Lung microvascular endothelial cell (primary cell): ENCODE data around the gene CCDC171. TPM values are rescaled to one million over a fixed set of nuclear protein-coding genes. Genes with fewer than 3 reads are reported as not detected.
"Not testable (repeated sequence)": the region's sequence is repeated elsewhere in the genome, so short reads cannot be mapped to it uniquely, and the experiment has no call there.

Experiments
- DNase-seq, 2 donors: peaks; one replicate each; pipeline versions ENCODE4 v3.0.0 to v3.0.0-alpha.2; 2010; ENCODE audit warnings: low read depth in 2 of 2
- total RNA-seq: library from RNA; depleted of rRNA; stranded (reverse); fragments of >200 nt; gene quantifications from 2 replicates; pipeline ENCODE4 v1.2.1, GENCODE V29; 2014

CCDC171 gene
- total RNA-seq, 1 donor from 2014 or later: 0.20 TPM

DNA sequence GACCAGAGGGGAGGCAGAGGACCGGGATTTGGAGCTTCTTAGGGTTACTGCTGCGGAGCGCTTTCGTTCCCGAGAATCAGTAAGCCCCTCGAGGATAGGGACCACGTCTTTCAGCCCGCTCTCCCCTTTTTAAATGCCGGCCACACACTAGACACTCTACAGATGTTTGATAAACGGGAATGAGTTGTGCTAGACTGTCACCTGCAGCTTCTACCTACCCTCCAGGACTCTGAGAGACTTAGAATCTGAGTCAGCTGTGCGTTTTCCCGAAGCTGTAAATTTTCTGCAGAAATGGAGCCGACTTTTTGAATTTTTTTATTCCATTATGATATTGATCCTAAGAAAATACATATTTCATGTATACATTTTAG lies 670 bp downstream of the CCDC171 start:
- no peak for DNase-seq

DNA sequence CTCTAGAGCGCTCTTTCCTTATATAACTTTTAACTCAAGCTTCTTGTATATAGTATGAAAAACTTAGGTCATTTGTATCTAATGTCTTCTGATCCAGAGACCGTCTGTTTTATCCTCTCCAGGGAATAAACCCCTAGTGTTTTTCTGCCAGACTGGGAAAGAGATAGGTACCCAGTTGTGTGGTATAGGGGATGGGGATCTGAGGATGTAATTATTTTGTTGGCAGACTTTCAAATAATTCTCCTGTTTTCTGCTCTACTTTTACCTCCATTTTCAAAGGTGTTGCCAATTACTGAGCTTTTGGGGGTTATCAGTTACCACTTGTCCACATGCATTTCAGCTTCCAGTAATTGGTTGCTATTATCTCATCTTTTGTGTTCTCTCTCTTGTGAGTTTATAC lies 17.9 kb downstream of the CCDC171 start:
- DNase-seq: no peak

DNA sequence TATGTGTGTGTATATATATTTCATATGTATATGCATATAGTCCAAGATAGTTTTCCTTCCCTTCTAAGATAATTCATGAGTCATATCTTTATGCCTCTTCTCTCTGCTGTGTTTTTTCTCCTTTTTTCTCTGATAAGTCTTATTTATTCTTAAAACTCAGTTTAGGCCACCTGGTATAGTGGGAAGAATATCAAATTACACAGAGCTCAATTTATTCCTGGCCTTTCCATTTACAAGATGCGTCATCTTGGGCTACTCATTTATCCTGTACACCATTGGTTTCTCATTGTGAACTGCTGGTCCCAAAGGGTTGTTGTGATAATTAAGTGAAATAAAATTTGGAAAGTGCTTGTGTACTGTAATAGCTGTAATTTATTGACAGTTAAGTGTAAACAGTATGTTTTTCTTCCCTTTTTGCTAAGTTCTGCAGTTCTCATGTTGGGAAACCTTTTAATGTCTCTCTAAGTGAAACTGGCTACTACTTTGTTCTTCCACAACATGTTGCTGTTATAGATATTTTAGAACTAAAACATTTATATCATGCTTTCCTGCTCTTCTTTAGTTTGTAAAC lies 19.4 kb downstream of the CCDC171 start:
- no peak for DNase-seq

DNA sequence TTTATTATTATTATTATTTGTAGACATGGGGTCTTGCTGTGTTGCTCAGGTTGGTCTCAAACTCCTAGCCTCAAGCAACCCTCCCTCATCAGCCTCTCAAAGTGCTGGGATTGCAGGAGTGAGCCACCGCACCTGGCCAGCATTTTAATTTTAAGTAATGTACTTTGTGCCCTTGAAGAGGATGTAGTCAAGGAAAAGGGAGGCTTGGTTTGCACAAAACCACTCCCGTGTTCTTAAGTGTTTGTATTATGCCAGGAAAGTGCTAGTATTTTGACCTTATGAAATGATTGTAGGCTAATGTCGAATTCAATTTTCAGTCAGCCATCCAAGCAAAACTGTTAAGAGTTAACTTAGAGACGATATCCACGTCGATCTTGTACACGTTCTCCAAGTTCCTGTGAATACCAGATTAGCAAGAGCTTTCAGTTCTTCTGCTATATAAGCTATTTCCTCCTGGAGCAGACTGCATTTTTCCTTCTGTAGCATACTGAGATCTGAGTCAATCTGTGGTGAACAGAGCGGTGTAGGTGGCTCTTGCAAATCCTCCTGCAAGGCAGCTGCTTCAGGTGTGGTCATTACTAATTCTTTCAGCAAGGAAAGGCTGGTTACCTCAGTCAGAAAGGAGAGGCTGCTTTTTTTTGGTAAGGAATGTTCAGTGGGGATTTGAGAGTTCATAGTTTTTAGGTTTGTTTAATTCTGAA lies 23.7 kb downstream of the CCDC171 start:
- DNase-seq: peak in 1 of 2 donors; percentile 1

DNA sequence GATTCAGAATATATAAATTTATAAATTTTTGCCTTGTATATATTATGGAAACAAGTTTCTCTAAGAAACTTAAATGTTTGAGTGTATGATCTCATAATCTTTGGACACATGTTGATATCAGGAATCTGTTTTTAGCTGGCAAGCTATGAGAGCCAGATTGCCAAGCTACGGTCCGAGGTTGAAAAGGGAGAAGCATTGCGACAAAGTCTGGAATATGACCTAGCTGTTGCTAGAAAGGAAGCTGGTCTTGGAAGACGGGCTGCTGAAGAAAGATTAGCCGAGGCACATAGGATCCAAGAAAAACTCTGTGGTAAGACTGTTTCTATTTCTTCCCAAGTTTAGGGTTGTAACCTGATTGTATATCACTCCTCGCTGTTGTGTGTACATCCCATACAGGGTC lies 25.9 kb downstream of the CCDC171 start:
- DNase-seq: no peak

DNA sequence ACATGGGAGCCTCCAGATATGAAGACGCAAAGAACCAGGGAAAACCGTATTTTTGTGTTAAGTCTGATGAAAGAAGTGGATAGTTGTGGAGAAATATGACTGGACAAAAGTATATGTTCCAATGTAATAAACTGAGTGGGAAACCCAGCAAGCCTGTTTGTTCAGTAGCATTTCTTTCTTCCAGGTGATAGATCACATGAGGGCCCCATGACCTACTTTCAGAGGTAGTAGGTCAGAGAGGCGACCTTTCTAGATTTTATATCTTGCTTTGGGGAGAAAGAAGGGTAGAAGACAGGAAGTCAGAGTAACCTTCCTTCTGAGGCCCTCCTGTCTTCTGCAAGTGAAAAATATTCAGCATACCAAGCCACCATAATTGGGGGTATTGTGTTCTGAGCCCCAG lies 31.5 kb downstream of the CCDC171 start:
- DNase-seq: no peak

DNA sequence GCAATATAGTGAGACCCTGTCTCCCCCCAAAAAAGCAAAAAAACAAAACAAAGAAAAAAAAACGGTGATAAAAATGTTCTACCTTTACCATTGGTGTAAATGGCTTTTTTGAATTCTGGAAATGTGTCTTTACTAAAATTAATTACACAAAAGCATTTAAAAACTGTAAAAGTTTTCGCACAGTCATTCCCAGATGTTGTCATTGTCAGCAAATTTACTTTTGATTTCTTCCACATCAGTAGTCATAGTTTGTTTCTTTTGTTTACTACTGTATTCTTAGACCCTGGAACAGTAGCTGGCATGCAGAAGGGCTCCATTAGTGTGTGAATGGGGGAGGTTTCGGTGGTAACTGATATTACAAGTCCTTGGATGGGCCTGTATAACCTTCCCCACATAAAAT lies 39.5 kb downstream of the CCDC171 start:
- DNase-seq: no peak

DNA sequence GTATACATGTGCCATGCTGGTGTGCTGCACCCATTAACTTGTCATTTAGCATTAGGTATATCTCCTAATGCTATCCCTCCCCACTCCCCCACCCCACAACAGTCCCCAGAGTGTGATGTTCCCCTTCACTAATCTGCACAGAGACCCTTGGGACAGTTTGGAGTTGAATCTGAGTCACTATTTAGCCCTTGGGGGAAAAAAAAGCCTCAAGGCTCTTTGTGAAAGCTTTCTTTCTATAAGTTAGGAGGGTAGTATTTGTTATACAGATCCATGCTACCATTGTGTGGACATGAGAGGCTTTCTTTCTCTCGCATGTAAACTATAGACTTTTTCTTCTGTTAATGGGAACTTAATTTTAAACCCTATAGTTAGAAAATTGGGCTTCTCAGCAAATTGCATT lies 40.1 kb downstream of the CCDC171 start:
- not testable (repeated sequence) for DNase-seq

DNA sequence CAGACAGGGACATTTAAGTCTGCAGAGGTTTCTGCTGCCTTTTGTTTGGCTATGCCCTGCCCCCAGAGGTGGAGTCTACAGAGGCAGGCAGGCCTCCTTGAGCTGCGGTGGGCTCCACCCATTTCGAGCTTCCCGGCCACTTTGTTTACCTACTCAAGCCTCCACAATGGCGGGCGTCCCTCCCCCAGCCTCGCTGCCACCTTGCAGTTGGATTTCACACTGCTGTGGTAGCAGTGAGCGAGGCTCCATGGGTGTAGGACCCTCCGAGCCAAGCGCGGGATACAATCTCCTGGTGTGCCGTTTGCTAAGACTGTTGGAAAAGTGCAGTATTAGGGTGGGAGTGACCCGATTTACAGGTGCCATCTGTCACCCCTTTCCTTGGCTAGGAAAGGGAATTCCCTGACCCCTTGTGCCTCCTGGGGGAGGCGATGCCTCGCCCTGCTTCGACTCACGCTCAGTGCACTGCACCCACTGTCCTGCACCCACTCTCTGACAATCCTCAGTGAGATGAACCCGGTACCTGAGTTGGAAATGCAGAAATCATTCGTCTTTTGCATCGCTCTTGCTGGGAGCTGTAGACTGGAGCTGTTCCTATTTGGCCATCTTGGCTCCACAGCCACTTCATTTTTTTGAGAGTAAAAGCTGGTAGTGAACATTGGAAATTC lies 48.0 kb downstream of the CCDC171 start:
- not testable (repeated sequence) for DNase-seq

DNA sequence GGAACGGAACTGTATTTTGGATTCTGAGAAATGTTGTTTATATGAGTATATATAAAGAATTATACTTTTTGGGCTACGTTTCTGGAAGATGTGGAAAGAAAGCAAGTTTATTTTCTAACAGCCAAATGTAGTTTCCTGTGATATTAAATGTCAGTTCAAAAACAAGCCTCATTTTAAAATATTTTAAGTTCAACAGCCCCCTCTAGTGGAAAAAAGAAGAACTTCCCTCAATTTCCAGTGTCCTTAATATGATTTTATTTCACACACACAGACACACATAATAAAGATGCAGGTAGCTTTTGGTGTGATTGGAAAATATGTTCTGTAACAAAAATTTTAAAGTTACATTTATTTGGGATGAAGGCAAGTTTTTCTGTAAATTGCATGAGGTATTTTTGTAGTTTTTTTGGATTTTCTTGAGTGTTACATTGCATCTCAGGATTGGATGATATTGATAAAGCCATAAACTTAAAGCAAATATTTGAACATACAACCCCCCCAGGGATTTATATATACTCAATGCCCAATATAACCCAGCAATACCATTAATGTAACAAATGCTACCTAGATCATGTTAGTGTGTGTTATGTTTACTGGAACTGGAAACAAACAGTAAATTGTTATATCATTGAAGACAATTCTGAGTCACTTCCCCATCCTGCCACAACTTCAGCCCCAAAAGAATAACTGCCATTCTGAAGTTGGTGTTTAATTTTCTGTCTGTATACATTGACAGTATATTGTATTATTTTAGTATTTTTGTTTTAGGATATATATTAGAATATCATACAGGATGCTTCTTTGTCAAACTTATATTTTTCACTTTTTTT lies 54.0 kb downstream of the CCDC171 start:
- DNase-seq: peak; percentile 50 to 52

DNA sequence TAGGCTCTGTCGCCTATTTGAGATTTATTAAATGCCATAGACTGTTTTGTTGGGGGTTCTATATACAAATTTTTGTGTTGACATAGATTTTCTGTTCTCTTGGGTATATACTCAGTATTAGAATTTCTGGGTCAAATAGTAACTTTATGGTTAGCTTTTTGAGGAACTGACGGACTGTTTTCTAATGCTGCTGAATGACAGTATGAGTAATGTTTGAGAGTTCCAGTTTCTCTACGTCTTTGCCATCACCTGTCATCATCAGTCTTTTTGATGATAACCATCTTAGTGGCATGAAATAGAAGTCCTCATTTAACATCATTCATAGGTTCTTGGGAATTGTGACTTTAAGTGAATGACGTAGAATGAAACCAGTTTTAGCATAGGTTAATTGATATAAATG lies 60.1 kb downstream of the CCDC171 start:
- DNase-seq: no peak

DNA sequence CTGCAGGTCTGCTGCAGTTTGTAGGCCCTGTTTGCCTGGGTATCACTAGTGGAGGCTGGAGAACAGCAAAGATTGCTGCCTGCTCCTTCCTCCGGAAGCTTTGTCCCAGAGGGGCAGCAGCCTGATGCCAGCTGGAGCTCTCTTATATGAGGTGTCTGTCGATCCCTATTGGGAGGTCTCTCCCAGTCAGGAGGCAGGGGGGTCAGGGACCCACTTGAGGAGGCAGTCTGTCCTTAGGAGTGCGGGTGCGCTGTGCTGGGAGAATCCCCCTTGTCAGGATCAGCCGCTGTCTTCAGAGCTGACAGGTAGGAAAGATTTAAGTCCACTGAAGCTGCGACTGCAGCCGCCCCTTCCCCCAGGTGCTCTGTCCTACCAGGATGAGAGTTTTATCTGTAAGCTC lies 64.9 kb downstream of the CCDC171 start:
- no peak for DNase-seq

DNA sequence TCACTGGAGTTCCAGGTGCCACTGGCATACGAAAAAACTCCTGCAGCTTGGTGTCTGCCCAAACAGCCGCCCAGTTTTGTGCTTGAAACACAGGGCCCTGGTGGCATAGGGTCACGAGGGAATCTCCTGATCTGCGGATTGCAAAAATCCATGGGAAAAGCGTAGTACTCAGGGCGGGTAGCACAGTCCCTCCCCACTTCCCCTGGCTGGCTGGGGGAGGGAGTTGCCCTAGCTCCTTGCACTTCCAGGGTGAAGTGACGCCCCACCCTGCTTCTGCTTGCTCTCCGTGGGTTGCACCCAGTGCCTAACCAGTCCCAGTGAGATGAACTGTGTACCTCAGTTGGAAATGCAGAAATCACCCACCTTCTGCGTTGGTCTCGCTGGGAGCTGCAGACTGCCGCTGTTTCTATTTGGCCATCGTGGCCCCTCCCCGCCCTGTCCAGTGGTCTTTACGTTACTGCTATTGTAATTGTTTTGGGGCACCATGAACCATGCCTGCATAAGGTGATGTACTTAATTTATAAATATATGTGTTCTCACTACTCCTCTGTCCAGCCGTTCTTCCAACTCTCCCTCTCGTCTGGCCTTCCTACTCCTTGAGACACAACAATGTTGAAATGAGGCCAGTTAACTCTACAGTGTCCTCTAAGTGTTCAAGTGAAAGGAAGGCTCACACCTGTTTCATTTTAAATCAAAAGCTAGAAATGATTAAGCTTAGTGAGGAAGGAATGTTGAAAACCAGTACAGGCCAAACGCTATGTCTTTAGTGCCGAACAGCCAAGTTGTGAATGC lies 65.9 kb downstream of the CCDC171 start:
- no peak for DNase-seq

DNA sequence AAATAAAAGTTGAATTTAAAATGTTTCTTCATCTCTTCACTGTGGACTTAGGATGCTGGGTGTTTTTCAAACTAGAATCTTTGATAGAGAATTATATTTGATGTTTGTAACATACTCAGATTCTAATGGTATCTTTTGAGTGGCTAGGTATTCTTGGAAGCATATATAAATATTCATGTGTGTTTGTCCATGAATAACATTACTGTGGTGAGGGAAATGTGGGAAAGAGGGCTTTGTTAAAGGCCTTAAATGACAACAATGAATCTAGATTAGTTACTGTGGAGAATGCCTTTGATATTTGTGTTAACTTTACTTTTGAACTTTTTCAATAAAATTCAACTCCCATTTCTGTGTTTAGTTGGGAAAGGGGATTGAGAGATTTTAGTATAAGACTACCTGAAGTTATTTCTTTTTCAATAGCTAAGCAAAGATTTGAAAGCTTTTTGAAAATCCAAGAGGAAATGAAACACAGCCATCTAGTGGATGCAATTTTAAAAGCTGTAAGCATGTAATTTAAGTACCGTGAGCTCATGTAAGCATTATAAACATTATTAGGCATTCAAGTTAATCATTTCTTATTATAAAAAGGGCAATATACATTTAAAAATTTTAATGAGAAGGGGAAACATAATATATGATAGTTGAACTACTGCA lies 69.6 kb downstream of the CCDC171 start:
- DNase-seq: peak; percentile 23 to 33

DNA sequence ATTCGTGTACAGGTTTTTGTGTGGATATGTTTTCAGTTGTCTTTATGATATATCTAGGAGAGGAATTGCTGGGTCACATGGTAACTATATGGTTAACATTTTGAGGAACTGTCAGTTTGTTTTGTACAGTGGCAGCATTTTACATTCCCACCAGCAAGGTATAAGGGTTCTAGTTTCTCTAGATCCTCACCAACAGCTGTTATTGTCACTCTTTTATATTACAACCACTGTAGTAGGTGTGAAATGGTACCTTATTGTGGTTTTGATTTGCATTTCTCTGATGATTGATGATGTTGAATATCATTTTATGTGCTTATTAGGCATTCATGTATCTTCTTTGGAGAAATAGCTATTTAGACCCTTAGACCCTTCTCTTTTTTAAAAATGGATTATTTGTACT lies 82.9 kb downstream of the CCDC171 start:
- DNase-seq: no peak

DNA sequence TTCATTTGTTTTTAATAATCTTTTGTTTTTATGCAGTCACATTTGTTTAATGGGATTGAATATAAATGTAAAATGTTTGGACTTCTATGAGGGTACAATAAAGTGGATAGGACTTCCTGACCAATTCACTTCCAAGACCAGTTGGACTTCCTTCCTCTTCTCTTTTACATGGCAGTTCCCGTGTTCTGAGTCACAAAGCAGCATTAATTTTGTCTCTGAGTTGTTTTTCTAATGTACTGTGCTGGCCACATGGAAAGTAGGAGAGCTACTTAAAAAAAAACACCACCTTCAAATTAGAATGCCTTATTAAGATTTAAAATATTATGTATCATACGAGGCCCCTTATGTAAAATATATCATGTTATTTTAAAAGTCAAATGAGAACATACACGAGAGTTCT lies 87.3 kb downstream of the CCDC171 start:
- peak; percentile 4 to 48 for DNase-seq

DNA sequence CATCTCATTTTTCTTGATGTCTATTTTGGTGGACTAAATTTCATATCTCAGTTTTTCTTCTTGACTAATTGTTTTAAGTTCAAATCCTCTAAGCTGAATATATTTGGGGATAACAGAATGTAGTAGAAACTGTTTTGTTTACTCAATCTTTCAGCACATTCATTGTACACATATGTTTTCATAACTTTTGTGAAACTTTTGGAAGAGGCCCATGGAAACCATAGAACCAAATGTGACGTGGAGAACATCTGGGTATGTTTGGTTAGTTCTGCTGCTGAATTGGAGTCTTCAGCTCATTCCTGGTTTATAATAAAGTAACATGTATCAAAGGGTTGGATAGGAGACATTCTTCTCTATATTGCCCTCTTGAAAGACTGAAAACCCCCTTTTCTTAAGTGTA lies 88.4 kb downstream of the CCDC171 start:
- DNase-seq: no peak

DNA sequence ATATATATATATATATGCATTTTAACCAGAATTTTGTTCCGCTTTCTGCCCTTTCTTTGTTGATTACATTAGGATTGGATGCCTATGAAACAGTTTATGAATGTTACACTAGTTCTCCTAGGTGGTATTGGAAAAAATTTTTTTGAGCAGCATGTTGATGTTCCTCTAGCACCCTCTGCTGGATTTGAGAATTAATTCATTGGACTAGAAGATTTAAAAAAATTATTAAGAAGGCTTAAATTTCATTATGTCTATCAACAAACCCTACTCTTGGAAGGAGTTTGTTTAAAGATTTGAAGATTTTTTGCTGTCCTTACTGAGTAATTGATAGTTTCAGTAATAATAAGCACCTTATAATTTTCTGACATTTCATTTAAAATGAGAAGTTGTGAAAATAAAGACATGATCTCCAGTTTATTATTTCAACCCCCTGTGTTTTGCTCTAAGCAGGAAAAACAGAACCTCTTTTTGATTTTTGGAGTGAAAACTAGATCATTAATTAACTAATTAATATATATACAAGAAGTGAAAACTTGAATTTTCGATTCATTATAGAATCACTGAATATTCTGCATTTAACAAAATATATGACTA lies 89.6 kb downstream of the CCDC171 start:
- DNase-seq: peak; percentile 61 to 65

DNA sequence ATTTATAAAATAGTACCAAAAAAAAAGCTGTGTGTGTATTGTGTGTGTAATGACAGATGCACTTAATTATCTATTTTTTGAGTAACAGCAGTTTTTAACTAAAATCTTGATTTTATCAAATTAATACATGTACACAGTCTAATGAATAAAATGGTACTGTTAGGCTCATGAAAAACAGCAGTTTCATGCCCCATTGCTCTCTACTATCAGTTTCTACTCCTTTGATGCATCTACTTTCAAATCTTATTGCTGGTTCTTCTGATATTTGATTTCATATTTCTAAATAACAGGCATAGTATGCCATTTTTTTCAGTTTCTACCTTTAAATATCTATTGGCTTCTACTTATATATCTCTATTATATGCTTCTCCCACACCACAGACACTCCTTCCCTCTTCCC lies 117.4 kb downstream of the CCDC171 start:
- no peak for DNase-seq

DNA sequence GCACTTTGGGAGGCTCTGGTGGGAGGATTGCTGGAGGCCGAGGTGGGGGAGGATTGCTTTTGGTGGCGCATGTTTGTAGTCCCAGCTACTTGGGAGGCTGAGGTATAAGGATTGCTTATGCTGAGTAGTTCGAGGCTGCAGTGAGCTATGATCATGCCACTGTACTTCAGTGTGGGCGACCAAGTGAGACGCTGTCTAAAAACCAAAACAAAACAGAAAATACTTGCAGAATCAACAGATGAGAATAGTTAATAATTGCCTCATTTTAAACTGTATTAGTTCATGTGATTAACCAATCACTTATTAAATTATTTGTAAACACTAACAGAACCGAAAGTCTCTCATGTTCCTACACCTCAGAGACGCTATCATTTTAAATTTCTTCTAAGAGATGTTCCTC lies 118.1 kb downstream of the CCDC171 start:
- DNase-seq: no peak

DNA sequence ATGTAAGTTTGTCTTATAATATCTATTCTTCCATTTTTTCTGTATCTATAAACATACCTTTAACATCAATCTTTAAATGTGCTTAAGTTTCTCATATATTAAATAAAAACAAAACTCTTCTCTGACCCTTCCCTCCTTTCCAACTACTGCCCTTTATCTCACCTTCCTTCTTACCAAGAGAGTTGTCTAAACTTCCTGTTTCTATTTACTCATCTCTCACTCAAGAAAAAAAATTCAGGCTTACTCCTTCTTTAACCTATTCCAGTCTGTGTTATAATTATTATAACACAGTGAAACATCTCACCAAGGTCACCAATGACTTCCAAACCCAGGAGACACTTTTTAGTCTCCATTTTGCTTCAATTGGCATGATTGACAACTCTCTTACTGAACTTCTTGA lies 140.9 kb downstream of the CCDC171 start:
- DNase-seq: no peak
